Anterior cingulate cortex (tissue), 58 donors: ENCODE results near the gene C3AR1.
"Not testable (repeated sequence)": the region's sequence is repeated elsewhere in the genome, so short reads cannot be mapped to it uniquely, and the experiment has no call there.

ENCODE experiments used
- DNase-seq, 58 donors: peaks; one replicate each; lab custom pipeline; 2025; lab: John Stamatoyannopoulos, UW

The C3AR1 gene

GRCh38 chr12:8065991-8066594 is at the start of gene C3AR1:
Gene C3AR1, minus strand, starts transcription at chr12:8066359. Its CDS starts 6,174 bp downstream, at chr12:8060185.
- DNase-seq: peak in 2 of 58 donors; percentile 6 to 54

- not testable (repeated sequence) for DNase-seq
These were observed 47.0 kb upstream of the C3AR1 start for GRCh38 chr12:8113117-8113516.

GRCh38 chr12:8108808-8109398 is 42.7 kb upstream of the C3AR1 start:
- DNase-seq: peak in 54 of 58 donors; percentile 1 to 85 (median 46)

- DNase-seq: no peak
These were observed 33.1 kb upstream of the C3AR1 start for GRCh38 chr12:8099235-8099634.

- no peak for DNase-seq
These were observed 30.2 kb upstream of the C3AR1 start for GRCh38 chr12:8096281-8096915.

- no peak for DNase-seq
These were observed 27.1 kb upstream of the C3AR1 start for GRCh38 chr12:8093291-8093690.

GRCh38 chr12:8089716-8090115 is 23.6 kb upstream of the C3AR1 start:
- no peak for DNase-seq

- DNase-seq: not testable (repeated sequence)
These were observed 23.1 kb upstream of the C3AR1 start for GRCh38 chr12:8089277-8089676.

GRCh38 chr12:8088574-8088973 is 22.4 kb upstream of the C3AR1 start:
- no peak for DNase-seq

GRCh38 chr12:8087666-8088065 is 21.5 kb upstream of the C3AR1 start:
- DNase-seq: no peak

GRCh38 chr12:8084351-8084750 is 18.2 kb upstream of the C3AR1 start:
- not testable (repeated sequence) for DNase-seq

GRCh38 chr12:8082808-8083100 is 16.6 kb upstream of the C3AR1 start:
- no peak for DNase-seq

- DNase-seq: peak in 8 of 58 donors; percentile 1 to 11 (median 5)
These were observed 15.2 kb upstream of the C3AR1 start for GRCh38 chr12:8081251-8081920.

- DNase-seq: no peak
These were observed 14.0 kb upstream of the C3AR1 start for GRCh38 chr12:8080120-8080519.

GRCh38 chr12:8078916-8079315 is 12.8 kb upstream of the C3AR1 start:
- DNase-seq: no peak

- peak in 18 of 58 donors; percentile 1 to 43 (median 11) for DNase-seq
These were observed 12.2 kb upstream of the C3AR1 start for GRCh38 chr12:8078398-8078797.

- no peak for DNase-seq
These were observed 11.0 kb upstream of the C3AR1 start for GRCh38 chr12:8077207-8077606.

GRCh38 chr12:8076366-8076765 is 10.2 kb upstream of the C3AR1 start:
- DNase-seq: no peak

- DNase-seq: no peak
These were observed 9.8 kb upstream of the C3AR1 start for GRCh38 chr12:8075935-8076334.

GRCh38 chr12:8071820-8072219 is 5.7 kb upstream of the C3AR1 start:
- DNase-seq: not testable (repeated sequence)

GRCh38 chr12:8069582-8069981 is 3.4 kb upstream of the C3AR1 start:
- no peak for DNase-seq

GRCh38 chr12:8064131-8064530 is 2.0 kb downstream of the C3AR1 start:
- no peak for DNase-seq
